Caco-2 (cell line): ENCODE measurements around the gene CYP46A1. TPM values are rescaled to one million over a fixed set of nuclear protein-coding genes. Genes with fewer than 3 reads are reported as not detected.

Source experiments
- BruUV-seq: library from RNA; stranded (reverse); fragments of 400-500 nt; replicated peaks from 2 replicates; lab custom pipeline; 2021; lab: Mats Ljungman, UMichigan
- CTCF ChIA-PET: fragments of 300-600 bp; sonication (Branson Sonifier 250); formaldehyde crosslinking; loops from one replicate; lab custom pipeline; 2022; ENCODE audit warnings: antibody characterized with exemption; lab: Charles Lee
- POLR2A ChIA-PET: fragments of 300-600 bp; sonication (Branson Sonifier 250); formaldehyde crosslinking; loops from one replicate; lab custom pipeline; 2022; ENCODE audit warnings: antibody characterized with exemption; lab: Charles Lee
- DNase-seq, 2 experiments: peaks; one replicate each; pipeline versions ENCODE4 v3.0.0 to v3.0.0-alpha.2; 2020 to 2022
- H3K27me3 ChIP-seq: replicated peaks from 2 replicates; pipeline ENCODE4 v1.6.0; 2011; ENCODE audit warnings: low read length; ENCODE audit not compliant: control insufficient read depth, insufficient read depth
- H3K36me3 ChIP-seq: 2 replicates; pipeline ENCODE4 v1.5.1; 2011; ENCODE audit warnings: low read length; ENCODE audit not compliant: control insufficient read depth, insufficient read depth
- H3K4me1 ChIP-seq: fragments of 250-450 bp; sonication (Bioruptor Pico); 2 replicates; pipeline ENCODE4 v1.5.1; 2020; ENCODE audit warnings: mild to moderate bottlenecking
- H3K4me3 ChIP-seq: 2 replicates; pipeline ENCODE4 v1.5.1; 2011; ENCODE audit warnings: low read depth, mild to moderate bottlenecking, control low read depth, low read length
- H3K9me3 ChIP-seq: fragments of 250-450 bp; sonication (Bioruptor Pico); 2 replicates; pipeline ENCODE4 v1.5.1; 2020; ENCODE audit warnings: mild to moderate bottlenecking, moderate library complexity
- H3K27ac Mint-ChIP-seq: one replicate; pipeline ENCODE4 v1.8.0; 2022; ENCODE audit warnings: mixed read lengths; ENCODE audit not compliant: unreplicated experiment
- H3K27me3 Mint-ChIP-seq: one replicate; pipeline ENCODE4 v1.8.0; 2022; ENCODE audit warnings: mixed read lengths; ENCODE audit not compliant: insufficient read depth, unreplicated experiment
- H3K36me3 Mint-ChIP-seq: one replicate; pipeline ENCODE4 v1.8.0; 2022; ENCODE audit warnings: mild to moderate bottlenecking, mixed read lengths; ENCODE audit not compliant: insufficient read depth, unreplicated experiment
- H3K4me1 Mint-ChIP-seq: one replicate; pipeline ENCODE4 v1.8.0; 2022; ENCODE audit warnings: low read depth, mixed read lengths; ENCODE audit not compliant: unreplicated experiment
- H3K4me3 Mint-ChIP-seq: one replicate; pipeline ENCODE4 v1.8.0; 2022; ENCODE audit warnings: mild to moderate bottlenecking, moderate library complexity, mixed read lengths; ENCODE audit not compliant: unreplicated experiment
- H3K9me3 Mint-ChIP-seq: one replicate; pipeline ENCODE4 v1.8.0; 2022; ENCODE audit warnings: mixed read lengths; ENCODE audit not compliant: unreplicated experiment
- CTCF ChIP-seq, 2 experiments: fragments of 200-600 bp in 1 of 2; IDR thresholded peaks; 1 replicate in 1 of 2; 2 replicates in 1 of 2; pipeline versions ENCODE4 v1.5.1 to v1.8.0; 2011 to 2022; ENCODE audit warnings: antibody characterized with exemption in 1 of 2, control low read depth in 1 of 2, inconsistent platforms in 1 of 2, low read depth in 1 of 2, low read length in 1 of 2, mild to moderate bottlenecking in 1 of 2, moderate library complexity in 1 of 2; ENCODE audit not compliant: insufficient read depth in 1 of 2, severe bottlenecking in 1 of 2, unreplicated experiment in 1 of 2
- intact Hi-C: fragments of 100-400 bp; cut with micrococcal nuclease; formaldehyde crosslinking; loops from one replicate; pipeline ENCODE4 v1.10.0; 2022; ENCODE audit not compliant: unreplicated experiment
- total RNA-seq: library from RNA; stranded (reverse); gene quantifications from 2 replicates; pipeline ENCODE4 v1.2.3, GENCODE V29; 2022

CYP46A1 gene
- total RNA-seq, 1 experiment from 2014 or later: 0.09 TPM

- no peaks in the 10 kb centered on the region for H3K9me3 ChIP-seq
- no peak overlapping the region for H3K4me3 ChIP-seq
- ChIA-PET POLR2A (no interaction called here), CTCF (interaction anchor here (1.6 kb wide), 1 partner anchor 164 kb away, joined by 4 read pairs; no protein-coding TSS in a partner anchor)
- peak; percentile 60 to 63 for TF ChIP-seq CTCF (IDR thresholded peaks at IDR 0.05; ENCODE audit: insufficient read depth in 1 of 2, low read depth in 1 of 2, low read length in 1 of 2, severe bottlenecking in 1 of 2, unreplicated experiment in 1 of 2)
- H3K36me3 Mint-ChIP-seq: peaks cover 11% of the 10 kb centered on the region
- no peaks in the 10 kb centered on the region for H3K27me3 ChIP-seq
- peaks cover 4% of the 10 kb centered on the region for H3K4me1 Mint-ChIP-seq
- intact Hi-C loops: no loop called here
- H3K36me3 ChIP-seq: no peaks in the 10 kb centered on the region
- H3K9me3 Mint-ChIP-seq: no peaks in the 10 kb centered on the region
- H3K27me3 Mint-ChIP-seq: peaks cover 33% of the 10 kb centered on the region
- peaks cover 9% of the 10 kb centered on the region; the same call in 1 of the 2 replicates for H3K4me1 ChIP-seq
- no TSS peak for BruUV-seq
- H3K27ac Mint-ChIP-seq: no peak overlapping the region
- H3K4me3 Mint-ChIP-seq: no peak overlapping the region
- DNase-seq: peak in 1 of 2 experiments; percentile 49
Measured at GRCh38 chr14:99687284-99688209, 3.4 kb downstream of the CYP46A1 start.

DNA sequence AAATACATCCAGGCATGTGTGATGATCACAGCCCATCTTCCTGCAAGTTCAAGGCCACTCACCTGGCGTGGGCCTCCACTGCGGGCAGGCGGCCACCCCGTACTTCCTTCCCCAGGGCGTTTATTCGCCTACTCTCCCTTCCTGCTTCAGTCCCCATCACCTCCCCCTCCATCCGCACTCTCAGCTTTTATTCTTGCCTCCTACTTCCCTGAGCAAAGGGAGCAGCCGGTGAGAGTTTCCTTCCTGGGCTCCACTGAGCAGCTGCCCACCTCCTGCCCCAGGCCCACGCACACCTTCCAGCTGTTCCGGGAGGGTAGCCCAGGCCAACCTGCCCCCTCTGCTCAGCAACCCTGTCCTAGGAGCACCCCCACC is 4.1 kb downstream of the CYP46A1 start:
- peaks cover 33% of the 10 kb centered on the region for H3K27me3 Mint-ChIP-seq
- BruUV-seq: no TSS peak
- no peaks in the 10 kb centered on the region for H3K9me3 Mint-ChIP-seq
- intact Hi-C loops: no loop called here
- H3K4me1 Mint-ChIP-seq: no peaks in the 10 kb centered on the region
- no peak overlapping the region for H3K4me3 Mint-ChIP-seq
- CTCF ChIA-PET: interaction anchor here (1.6 kb wide), 1 partner anchor 165 kb away, joined by 4 read pairs; no protein-coding TSS in a partner anchor
- no peak for DNase-seq
- POLR2A ChIA-PET: no interaction called here
- H3K27ac Mint-ChIP-seq: no peak overlapping the region
- H3K36me3 Mint-ChIP-seq: peaks cover 7% of the 10 kb centered on the region
- no peak overlapping the region for H3K4me3 ChIP-seq
- H3K9me3 ChIP-seq: no peaks in the 10 kb centered on the region
- TF ChIP-seq CTCF (IDR thresholded peaks at IDR 0.05; ENCODE audit: insufficient read depth in 1 of 2, low read depth in 1 of 2, low read length in 1 of 2, severe bottlenecking in 1 of 2, unreplicated experiment in 1 of 2): no peak
- H3K4me1 ChIP-seq: 0 out of 2 replicates have a peak, but pooled peaks cover 3% of the 10 kb centered on the region
- H3K36me3 ChIP-seq: no peaks in the 10 kb centered on the region
- H3K27me3 ChIP-seq: no peaks in the 10 kb centered on the region

- Histone ChIP-seq H3K27me3 (no peaks in the 10 kb centered on the region), H3K4me3 (no peak overlapping the region), H3K4me1 (0 out of 2 replicates have a peak, but pooled peaks cover 3% of the 10 kb centered on the region), H3K36me3 (no peaks in the 10 kb centered on the region), H3K9me3 (no peaks in the 10 kb centered on the region)
- BruUV-seq: no TSS peak
- Mint-ChIP-seq H3K27me3 (peaks cover 33% of the 10 kb centered on the region), H3K4me1 (no peaks in the 10 kb centered on the region), H3K27ac (no peak overlapping the region), H3K9me3 (no peaks in the 10 kb centered on the region), H3K36me3 (peaks cover 5% of the 10 kb centered on the region), H3K4me3 (no peak overlapping the region)
- ChIA-PET POLR2A (no interaction called here), CTCF (no interaction called here)
- no peak for TF ChIP-seq CTCF (IDR thresholded peaks at IDR 0.05; ENCODE audit: insufficient read depth in 1 of 2, low read depth in 1 of 2, low read length in 1 of 2, severe bottlenecking in 1 of 2, unreplicated experiment in 1 of 2)
- no peak for DNase-seq
- intact Hi-C loops: no loop called here
Measured at GRCh38 chr14:99688629-99689028, 4.5 kb downstream of the CYP46A1 start.
